ENCODE measurements around the gene ZNF562. TPM values are rescaled to one million over a fixed set of nuclear protein-coding genes. Genes with fewer than 3 reads are reported as not detected.

Gene ZNF562
- total and polyA plus RNA-seq, 10 of the 15 experiments (the other 5 are each of a cell fraction or from before 2014, with no cell fraction given): 5.2 to 21.1 (median 10.7) TPM

GRCh38 chr19:9672893-9673292 lies 2.0 kb downstream of the ZNF562 start:
- ChIA-PET SMC1A (ENCODE audit: uncharacterized antibody, unreplicated experiment) (no interaction called here), POLR2A (no interaction called here), CTCF (no interaction called here), RAD21 (ENCODE audit: unreplicated experiment) (no interaction called here)
- Histone ChIP-seq H3K4me1 (ENCODE audit: control insufficient read depth, insufficient read depth, low read length) (no peaks in the 10 kb centered on the region), H2AFZ (ENCODE audit: control insufficient read depth, low read depth, low read length) (no peak overlapping the region), H3K27me3 (replicated peaks in 1 of 2; ENCODE audit: control insufficient read depth in 2 of 2, insufficient read depth in 2 of 2, low read length in 1 of 2) (no peaks in the 10 kb centered on the region), H3K9ac (ENCODE audit: control insufficient read depth, insufficient read depth, low read length) (no peak overlapping the region), H3K4me3 (no peak overlapping the region), H3K9me3 (replicated peaks; ENCODE audit: control insufficient read depth, insufficient read depth, low read length) (peaks cover 26% of the 10 kb centered on the region; the same call in 2 of the 3 replicates), H3K4me2 (ENCODE audit: control insufficient read depth, insufficient read depth) (no peak overlapping the region), H3K36me3 (ENCODE audit: control insufficient read depth in 2 of 2, insufficient read depth in 2 of 2, low read length in 1 of 2) (no peaks in the 10 kb centered on the region; a peak in 1 of 4 replicates), H3K79me2 (ENCODE audit: control insufficient read depth, insufficient read depth, low read length) (peaks cover 15% of the 10 kb centered on the region), H4K20me1 (ENCODE audit: control insufficient read depth, insufficient read depth) (no peaks in the 10 kb centered on the region), H3K27ac (ENCODE audit: control insufficient read depth, insufficient read depth) (no peak overlapping the region)
- TF ChIP-seq SRF (IDR thresholded peaks at IDR 0.05; ENCODE audit: low read depth in 2 of 2, low read length in 2 of 2): no peak
- TF ChIP-seq EED (IDR thresholded peaks at IDR 0.05; ENCODE audit: low read depth): no peak
- no peak for TF ChIP-seq MTA3 (IDR thresholded peaks at IDR 0.05; ENCODE audit: borderline replicate concordance, low read length)
- TF ChIP-seq HDGF (IDR thresholded peaks at IDR 0.05): no peak
- no peak for TF ChIP-seq ATF7 (IDR thresholded peaks at IDR 0.05; ENCODE audit: low read depth)
- no peak for TF ChIP-seq DPF2 (IDR thresholded peaks at IDR 0.05)
- TF ChIP-seq SP1 (IDR thresholded peaks at IDR 0.05; ENCODE audit: low read depth, low read length): no peak
- TF ChIP-seq ZBED1 (IDR thresholded peaks at IDR 0.05; ENCODE audit: borderline replicate concordance): no peak
- no peak for TF ChIP-seq BCLAF1 (IDR thresholded peaks at IDR 0.05)
- TF ChIP-seq ESRRA (IDR thresholded peaks at IDR 0.05; ENCODE audit: low read length): no peak
- no peak for TF ChIP-seq MXI1 (IDR thresholded peaks at IDR 0.05; ENCODE audit: low read depth, low read length)
- no peak for TF ChIP-seq RAD51 (IDR thresholded peaks at IDR 0.05)
- TF ChIP-seq BACH1 (IDR thresholded peaks at IDR 0.05; ENCODE audit: borderline replicate concordance): no peak
- TF ChIP-seq CEBPZ (IDR thresholded peaks at IDR 0.05; ENCODE audit: low read depth, low read length): no peak
- TF ChIP-seq WRNIP1 (IDR thresholded peaks at IDR 0.05; ENCODE audit: borderline replicate concordance, low read depth, low read length): no peak
- no peak for TF ChIP-seq GATAD2B (conservative IDR thresholded peaks at IDR 0.05; ENCODE audit: low read depth)
- TF ChIP-seq ASH2L (IDR thresholded peaks at IDR 0.05; ENCODE audit: borderline replicate concordance, low read depth): no peak
- no peak for TF ChIP-seq CEBPB (IDR thresholded peaks at IDR 0.05; ENCODE audit: borderline replicate concordance in 1 of 2, low read depth in 2 of 2, low read length in 2 of 2)
- no peak for TF ChIP-seq JUND (IDR thresholded peaks at IDR 0.05; ENCODE audit: low read depth, low read length)
- FAIRE-seq (no peak), ATAC-seq (no peak), DNase-seq (ENCODE audit: low read depth, low spot score) (no peak)
- in situ Hi-C loops (cut with MboI): no loop called here
- 99% methylated on average over 4 of the region's 4 CpGs for WGBS (ENCODE audit: insufficient coverage, insufficient replicate concordance, low lambda C conversion rate, missing lambda C conversion rate)
- intact Hi-C loops (cut with micrococcal nuclease; ENCODE audit: unreplicated experiment): no loop called here
- no TSS peak for BruUV-seq (replicated peaks)
